Transverse colon (tissue), 3 donors: ENCODE results near the gene HS3ST3A1.

ENCODE experiments used
- CTCF ChIP-seq, 5 experiments: fragments of 200-600 bp in 3 of 5; fragments of 450-650 bp in 2 of 5; sonication (generic) in 3 of 5; IDR thresholded peaks; 1 replicate in 2 of 5; 2 replicates in 3 of 5; pipeline ENCODE4 v1.5.1; 2016 to 2017; ENCODE audit warnings: antibody characterized with exemption in 5 of 5, inconsistent platforms in 3 of 5, mild to moderate bottlenecking in 2 of 5, moderate library complexity in 1 of 5
- EP300 ChIP-seq: sonication (generic); formaldehyde crosslinking; IDR thresholded peaks from one replicate; pipeline ENCODE4 v1.6.1; 2017; ENCODE audit warnings: antibody characterized with exemption, low read depth
- POLR2A ChIP-seq: fragments of 450-650 bp; IDR thresholded peaks from one replicate; pipeline ENCODE4 v1.6.1; 2016; ENCODE audit warnings: antibody characterized with exemption, mild to moderate bottlenecking, moderate library complexity

- no peak for TF ChIP-seq POLR2A
- TF ChIP-seq CTCF (IDR thresholded peaks at IDR 0.05): no peak
- TF ChIP-seq EP300: no peak
These were observed 98.2 kb downstream of the HS3ST3A1 start for GRCh38 chr17:13503526-13503925.
